ENCODE measurements around the gene CEP78. TPM values are rescaled to one million over a fixed set of nuclear protein-coding genes. Genes with fewer than 3 reads are reported as not detected.

Gene CEP78
- total RNA-seq, 3 donors from 2014 or later, result 5.7 to 15.6 (median 11.2) TPM

- Histone ChIP-seq H3K4me3 (no peak overlapping the region), H3K36me3 (ENCODE audit: low read depth) (no peaks in the 10 kb centered on the region), H3K9me3 (no peaks in the 10 kb centered on the region), H3K4me1 (ENCODE audit: low read depth) (peaks cover 4% of the 10 kb centered on the region)
- no peak for ATAC-seq
- intact Hi-C loops (cut with DNase I, micrococcal nuclease), result no loop called here
- TF ChIP-seq CTCF (IDR thresholded peaks at IDR 0.05), result no peak
- no peak for DNase-seq
Measured at GRCh38 chr9:78238046-78239038, 2.5 kb downstream of the CEP78 start.

GRCh38 chr9:78239506-78239905 lies 3.6 kb downstream of the CEP78 start:
- ATAC-seq (peak; percentile 55), DNase-seq (peak in 2 of 3 donors; percentile 66 to 78)
- intact Hi-C loops (cut with DNase I, micrococcal nuclease), result no loop called here

GRCh38 chr9:78242041-78242440 lies 6.2 kb downstream of the CEP78 start:
- Histone ChIP-seq H3K4me1 (ENCODE audit: low read depth) (no peaks in the 10 kb centered on the region), H3K4me3 (no peak overlapping the region), H3K36me3 (ENCODE audit: low read depth) (no peaks in the 10 kb centered on the region), H3K9me3 (no peaks in the 10 kb centered on the region)
- no peak for TF ChIP-seq CTCF (IDR thresholded peaks at IDR 0.05)
- intact Hi-C loops (cut with DNase I, micrococcal nuclease), result no loop called here
- ATAC-seq (no peak), DNase-seq (no peak)

More at GRCh38 chr9:78239506-78239905, 3.6 kb downstream of the CEP78 start:
- Histone ChIP-seq H3K4me3 (no peak overlapping the region), H3K4me1 (ENCODE audit: low read depth) (peaks cover 4% of the 10 kb centered on the region), H3K36me3 (ENCODE audit: low read depth) (no peaks in the 10 kb centered on the region), H3K9me3 (no peaks in the 10 kb centered on the region)
- TF ChIP-seq CTCF (IDR thresholded peaks at IDR 0.05), result no peak

GRCh38 chr9:78243130-78243529 lies 7.3 kb downstream of the CEP78 start:
- ATAC-seq, result no peak
- Histone ChIP-seq H3K9me3 (no peaks in the 10 kb centered on the region), H3K36me3 (ENCODE audit: low read depth) (no peaks in the 10 kb centered on the region), H3K4me1 (ENCODE audit: low read depth) (no peaks in the 10 kb centered on the region), H3K4me3 (no peak overlapping the region)
- no peak for TF ChIP-seq CTCF (IDR thresholded peaks at IDR 0.05)
- no peak for DNase-seq
- intact Hi-C loops (cut with DNase I, micrococcal nuclease), result no loop called here

GRCh38 chr9:78245401-78245800 lies 9.5 kb downstream of the CEP78 start:
- H3K9me3 ChIP-seq, result no peaks in the 10 kb centered on the region
- no peaks in the 10 kb centered on the region for H3K36me3 ChIP-seq (ENCODE audit: low read depth)
- H3K4me3 ChIP-seq, result no peak overlapping the region
- H3K4me1 ChIP-seq (ENCODE audit: low read depth), result no peaks in the 10 kb centered on the region
- no peak for ATAC-seq
- no peak for TF ChIP-seq CTCF (IDR thresholded peaks at IDR 0.05)
- intact Hi-C loops (cut with DNase I, micrococcal nuclease), result no loop called here
- no peak for DNase-seq

All from mucosa of descending colon (tissue), 3 donors.